Measurements from ENCODE around the gene B4GAT1. TPM values are rescaled to one million over a fixed set of nuclear protein-coding genes. Genes with fewer than 3 reads are reported as not detected.

Gene B4GAT1
- total and polyA plus RNA-seq, 9 of the 15 experiments (the other 6 are each of a cell fraction or from before 2014, with no cell fraction given), result 0.86 to 9.5 (median 3.8) TPM

GRCh38 chr11:66316849-66317251 lies 30.6 kb downstream of the B4GAT1 start, which contains the start of gene CD248:
Gene CD248 (minus strand): TSS chr11:66317044. CDS start chr11:66317027, 17 bp downstream.
- FAIRE-seq, result no peak
- TF ChIP-seq, protein P1, sequence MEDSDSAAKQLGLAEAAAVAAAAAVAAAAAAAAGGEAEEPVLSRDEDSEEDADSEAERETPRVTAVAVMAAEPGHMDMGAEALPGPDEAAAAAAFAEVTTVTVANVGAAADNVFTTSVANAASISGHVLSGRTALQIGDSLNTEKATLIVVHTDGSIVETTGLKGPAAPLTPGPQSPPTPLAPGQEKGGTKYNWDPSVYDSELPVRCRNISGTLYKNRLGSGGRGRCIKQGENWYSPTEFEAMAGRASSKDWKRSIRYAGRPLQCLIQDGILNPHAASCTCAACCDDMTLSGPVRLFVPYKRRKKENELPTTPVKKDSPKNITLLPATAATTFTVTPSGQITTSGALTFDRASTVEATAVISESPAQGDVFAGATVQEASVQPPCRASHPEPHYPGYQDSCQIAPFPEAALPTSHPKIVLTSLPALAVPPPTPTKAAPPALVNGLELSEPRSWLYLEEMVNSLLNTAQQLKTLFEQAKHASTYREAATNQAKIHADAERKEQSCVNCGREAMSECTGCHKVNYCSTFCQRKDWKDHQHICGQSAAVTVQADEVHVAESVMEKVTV (CRISPR knock-in tag; IDR thresholded peaks at IDR 0.05), result no peak
- no peak for TF ChIP-seq DIDO1 (tag; IDR thresholded peaks at IDR 0.05; ENCODE audit: low read depth)
- no peak for TF ChIP-seq TRIM28 (IDR thresholded peaks at IDR 0.05)
- TF ChIP-seq COPS2 (conservative IDR thresholded peaks at IDR 0.05), result no peak
- H3K27ac ChIP-seq (ENCODE audit: extremely low read depth, low read depth, low read length), result no peak within 1 kb of the TSS
- in situ Hi-C loops (cut with MboI) (no loop called here), intact Hi-C loops (cut with micrococcal nuclease) (no loop called here)
- H3K9me1 ChIP-seq (ENCODE audit: control insufficient read depth, insufficient read depth, low read length), result no peaks in the 10 kb centered on the region
- H3K4me3 ChIP-seq, result no peak within 1 kb of the TSS
- DNase-seq (ENCODE audit: extremely low read depth in 1 of 4, low spot score in 3 of 4), result no peak
- ATAC-seq, result no peak
- 71% methylated on average over 19 of the region's 29 CpGs for WGBS (ENCODE audit: insufficient coverage, low coverage, missing lambda C conversion rate)
- no peaks in the 10 kb centered on the region for H3K27me3 ChIP-seq (ENCODE audit: control insufficient read depth in 2 of 2, insufficient read depth in 2 of 2, low read length in 2 of 2)
- peaks cover 6 to 60% of the 10 kb centered on the region in 2 experiments for H3K4me1 ChIP-seq (replicated peaks in 1 of 2; ENCODE audit: control insufficient read depth in 2 of 2, insufficient read depth in 2 of 2, low read length in 2 of 2)
- POLR2A ChIA-PET, result interaction anchor here (0.6 kb wide), 1 partner anchor 76 kb away, joined by 3 read pairs; no protein-coding TSS in a partner anchor
- H3K9ac ChIP-seq (ENCODE audit: insufficient read depth in 1 of 2, low read depth in 2 of 2, low read length in 2 of 2), result peak within 1 kb of the TSS in 1 of 2 experiments; percentile 50; a peak in 2 of 4 replicates
- no peak within 1 kb of the TSS for H3K4me2 ChIP-seq (ENCODE audit: insufficient read depth, low read length)
- CTCF ChIA-PET (ENCODE audit: low intra/inter-chr PET ratio), result no interaction called here
- no peaks in the 10 kb centered on the region for H3K79me2 ChIP-seq (ENCODE audit: control insufficient read depth, insufficient read depth, low read length)
- no peak within 1 kb of the TSS for H2AFZ ChIP-seq (ENCODE audit: low read depth, low read length)
- no peaks in the 10 kb centered on the region for H4K20me1 ChIP-seq (replicated peaks; ENCODE audit: control insufficient read depth, insufficient read depth, low read length)
- no TSS peak for BruUV-seq (replicated peaks)
- H3K36me3 ChIP-seq (ENCODE audit: control insufficient read depth, insufficient read depth, low read length), result no peaks in the 10 kb centered on the region
- no peaks in the 10 kb centered on the region for H3K9me3 ChIP-seq (replicated peaks; ENCODE audit: control insufficient read depth, insufficient read depth, low read depth, low read length)
